HG03175 (cell line): ENCODE results near the gene EGFR.

Experiments
- ATAC-seq: cut with Tn5 transposase; IDR thresholded peaks from one replicate; pipeline ENCODE4 v1.9.1; 2021; ENCODE audit warnings: mild to moderate bottlenecking, moderate library complexity; ENCODE audit not compliant: unreplicated experiment

Gene EGFR

DNA sequence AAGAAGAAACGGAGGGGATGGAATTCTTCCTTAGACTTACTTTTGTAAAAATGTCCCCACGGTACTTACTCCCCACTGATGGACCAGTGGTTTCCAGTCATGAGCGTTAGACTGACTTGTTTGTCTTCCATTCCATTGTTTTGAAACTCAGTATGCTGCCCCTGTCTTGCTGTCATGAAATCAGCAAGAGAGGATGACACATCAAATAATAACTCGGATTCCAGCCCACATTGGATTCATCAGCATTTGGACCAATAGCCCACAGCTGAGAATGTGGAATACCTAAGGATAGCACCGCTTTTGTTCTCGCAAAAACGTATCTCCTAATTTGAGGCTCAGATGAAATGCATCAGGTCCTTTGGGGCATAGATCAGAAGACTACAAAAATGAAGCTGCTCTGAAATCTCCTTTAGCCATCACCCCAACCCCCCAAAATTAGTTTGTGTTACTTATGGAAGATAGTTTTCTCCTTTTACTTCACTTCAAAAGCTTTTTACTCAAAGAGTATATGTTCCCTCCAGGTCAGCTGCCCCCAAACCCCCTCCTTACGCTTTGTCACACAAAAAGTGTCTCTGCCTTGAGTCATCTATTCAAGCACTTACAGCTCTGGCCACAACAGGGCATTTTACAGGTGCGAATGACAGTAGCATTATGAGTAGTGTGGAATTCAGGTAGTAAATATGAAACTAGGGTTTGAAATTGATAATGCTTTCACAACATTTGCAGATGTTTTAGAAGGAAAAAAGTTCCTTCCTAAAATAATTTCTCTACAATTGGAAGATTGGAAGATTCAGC, 187.6 kb downstream of the EGFR start:
- peak; percentile 45 for ATAC-seq

DNA sequence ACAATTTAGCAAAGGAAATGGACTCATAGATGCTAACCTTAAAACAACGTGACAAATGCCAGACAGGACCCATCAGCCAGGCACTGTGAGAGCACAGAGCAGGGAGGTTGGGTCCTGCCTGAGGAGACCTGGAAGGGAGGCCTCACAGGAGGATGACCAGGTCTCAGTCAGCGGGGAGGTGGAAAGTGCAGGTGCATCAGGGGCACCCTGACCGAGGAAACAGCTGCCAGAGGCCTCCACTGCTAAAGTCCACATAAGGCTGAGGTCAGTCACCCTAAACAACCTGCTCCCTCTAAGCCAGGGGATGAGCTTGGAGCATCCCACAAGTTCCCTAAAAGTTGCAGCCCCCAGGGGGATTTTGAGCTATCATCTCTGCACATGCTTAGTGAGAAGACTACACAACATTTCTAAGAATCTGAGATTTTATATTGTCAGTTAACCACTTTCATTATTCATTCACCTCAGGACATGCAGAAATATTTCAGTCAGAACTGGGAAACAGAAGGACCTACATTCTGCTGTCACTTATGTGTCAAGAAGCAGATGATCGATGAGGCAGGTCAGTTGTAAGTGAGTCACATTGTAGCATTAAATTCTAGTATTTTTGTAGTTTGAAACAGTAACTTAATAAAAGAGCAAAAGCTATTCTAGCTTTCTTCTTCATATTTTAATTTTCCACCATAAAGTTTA, 188.8 kb downstream of the EGFR start:
- no peak for ATAC-seq

- ATAC-seq: no peak
Observed at GRCh38 chr7:55209366-55209765, 190.5 kb downstream of the EGFR start.

GRCh38 chr7:55210176-55210575, 191.4 kb downstream of the EGFR start:
- no peak for ATAC-seq

- no peak for ATAC-seq
Observed at GRCh38 chr7:55210716-55211115, 191.9 kb downstream of the EGFR start.

- ATAC-seq: no peak
Observed at GRCh38 chr7:55211726-55212125, 192.9 kb downstream of the EGFR start.

GRCh38 chr7:55212176-55212575, 193.4 kb downstream of the EGFR start:
- no peak for ATAC-seq

GRCh38 chr7:55212838-55213237, 194.0 kb downstream of the EGFR start:
- no peak for ATAC-seq

- ATAC-seq: no peak
Observed at GRCh38 chr7:55214707-55215106, 195.9 kb downstream of the EGFR start.

DNA sequence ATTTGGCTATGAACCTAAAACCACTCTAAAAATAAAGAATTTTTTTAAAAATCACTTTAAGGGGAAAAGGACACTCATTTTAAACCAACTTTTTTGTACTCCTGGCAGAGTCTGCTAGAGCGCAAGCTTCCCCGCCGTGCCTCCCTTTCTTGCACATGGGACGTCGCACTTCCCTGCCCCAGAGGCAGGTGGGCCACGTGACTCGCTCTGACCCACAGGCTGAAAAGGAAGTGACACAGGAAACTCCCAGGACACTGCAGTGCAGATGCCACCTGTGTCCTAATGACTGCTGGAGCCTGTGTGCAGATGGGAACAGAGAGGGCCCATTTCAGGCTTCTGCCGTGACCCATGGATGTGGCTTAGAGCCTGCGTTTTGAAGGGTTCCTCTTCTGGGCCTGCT, 204.2 kb downstream of the EGFR start:
- no peak for ATAC-seq

GRCh38 chr7:55224111-55224510, 205.3 kb downstream of the EGFR start:
- no peak for ATAC-seq

DNA sequence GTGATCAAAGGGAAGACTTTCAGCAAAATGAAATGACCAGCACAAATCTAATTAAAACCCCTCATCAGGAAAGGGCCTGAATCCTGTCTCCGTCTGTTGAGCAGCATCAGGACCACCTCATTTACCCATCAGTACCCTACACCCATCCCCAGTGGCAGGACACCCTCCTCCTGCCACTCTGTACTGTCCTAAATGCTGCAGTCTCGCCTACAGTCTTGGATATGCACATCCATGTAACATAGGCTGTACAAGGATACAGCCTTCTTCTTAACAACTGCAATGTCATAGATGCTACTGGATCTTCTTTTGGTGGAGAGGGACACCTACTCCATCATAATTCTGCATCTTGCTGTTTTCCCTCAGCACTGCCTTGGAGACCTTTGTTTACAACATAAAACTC, 206.0 kb downstream of the EGFR start:
- ATAC-seq: no peak

- ATAC-seq: no peak
Observed at GRCh38 chr7:55230014-55230413, 211.2 kb downstream of the EGFR start.

- ATAC-seq: no peak
Observed at GRCh38 chr7:55231736-55232280, 213.0 kb downstream of the EGFR start.

DNA sequence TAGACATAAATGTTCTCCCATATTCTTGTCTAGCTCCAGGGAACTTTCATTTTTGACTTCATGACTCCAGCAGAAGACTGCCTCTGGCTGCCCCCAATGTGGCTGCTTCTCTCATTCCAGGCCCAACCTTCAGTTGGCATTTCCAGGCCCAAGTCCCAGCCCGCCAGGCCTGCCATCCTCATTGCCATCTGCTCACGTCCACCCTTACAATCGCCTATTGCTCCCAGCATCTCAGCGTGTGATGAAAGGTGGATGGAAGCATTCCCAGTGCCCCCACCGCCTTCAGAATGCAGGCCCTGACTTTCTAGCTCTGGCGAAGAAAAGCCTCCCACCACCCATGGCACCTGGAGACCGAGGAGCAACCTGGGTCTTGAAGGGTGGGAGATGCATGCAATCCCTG, 214.2 kb downstream of the EGFR start:
- ATAC-seq: no peak

GRCh38 chr7:55234408-55234807, 215.6 kb downstream of the EGFR start:
- ATAC-seq: no peak

DNA sequence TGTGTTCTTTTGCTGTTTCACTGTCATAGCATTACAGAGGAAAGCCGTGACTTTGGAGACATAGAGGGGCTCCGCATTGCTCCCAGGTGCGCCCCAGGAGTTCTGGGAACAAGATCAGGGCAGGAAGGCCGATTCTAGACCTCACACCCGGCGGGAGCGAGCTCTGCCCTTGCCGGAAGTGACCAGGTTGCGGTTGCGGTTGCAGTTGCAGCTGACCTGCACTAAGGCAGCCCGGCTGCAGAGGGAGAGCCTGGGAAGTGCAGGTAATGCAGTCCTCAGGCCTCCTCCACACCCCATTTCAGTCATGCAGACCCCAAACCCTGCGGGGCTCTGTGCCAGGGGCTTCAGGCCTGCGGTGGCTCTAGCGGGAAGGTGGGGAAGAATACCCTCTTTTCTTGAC, 216.3 kb downstream of the EGFR start:
- ATAC-seq: no peak

GRCh38 chr7:55235801-55236200, 217.0 kb downstream of the EGFR start:
- no peak for ATAC-seq

DNA sequence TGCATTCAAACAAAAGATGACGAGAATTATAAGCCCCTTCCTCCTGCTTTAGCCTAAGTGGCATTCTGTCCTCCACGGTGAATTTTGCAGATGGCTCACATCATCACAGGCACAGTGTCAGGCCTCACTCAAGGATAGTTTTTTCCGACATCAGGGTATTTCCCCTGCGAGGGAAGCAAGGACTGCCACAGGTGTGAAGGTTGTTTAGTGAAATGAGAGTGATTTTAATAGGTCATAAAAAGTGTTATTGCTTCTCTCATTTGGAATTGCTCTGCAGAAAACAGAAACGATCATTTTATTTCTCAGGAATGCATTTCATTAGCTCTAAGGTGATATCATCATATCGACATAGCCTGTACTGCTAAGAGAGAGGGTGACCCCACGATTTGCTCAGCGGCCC, 217.7 kb downstream of the EGFR start:
- no peak for ATAC-seq

DNA sequence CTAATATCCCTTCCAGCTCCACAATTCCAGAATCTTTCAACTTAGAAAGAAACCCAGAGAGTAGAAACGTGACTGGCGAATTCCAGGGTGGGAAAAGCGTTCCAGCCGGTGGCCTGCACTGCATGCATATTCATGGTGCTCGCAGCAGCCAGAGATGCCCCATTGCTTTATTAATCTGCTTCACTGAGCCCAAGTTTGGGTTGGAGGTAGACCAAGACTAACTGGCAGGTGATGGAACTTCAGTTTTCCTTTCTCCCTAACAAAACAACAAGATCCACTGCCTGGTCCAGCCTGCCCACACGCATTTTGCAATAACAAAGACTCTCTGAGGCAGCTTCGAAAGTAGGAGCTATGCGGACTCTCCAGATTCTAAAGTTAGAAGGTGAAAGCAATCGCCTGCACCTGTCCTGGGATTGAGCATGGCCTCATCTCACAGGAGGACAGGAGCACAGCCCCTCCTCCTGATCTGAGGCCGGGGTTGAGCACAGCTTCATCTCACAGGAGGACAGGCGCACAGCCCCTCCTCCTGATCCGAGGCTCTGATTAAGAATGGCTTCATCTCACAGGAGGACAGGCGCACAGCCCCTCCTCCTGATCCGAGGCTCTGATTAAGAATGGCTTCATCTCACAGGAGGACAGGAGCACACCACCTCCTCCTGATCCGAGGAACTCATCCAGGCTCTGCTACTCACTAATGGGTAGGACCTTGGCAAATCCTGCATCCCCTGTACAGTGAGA, 218.5 kb downstream of the EGFR start:
- ATAC-seq: no peak

- ATAC-seq: no peak
Observed at GRCh38 chr7:55239406-55239805, 220.6 kb downstream of the EGFR start.
